Aorta (tissue), 5 donors: Measurements from ENCODE around the gene FASN. TPM values are rescaled to one million over a fixed set of nuclear protein-coding genes. Genes with fewer than 3 reads are reported as not detected.

Experiments
- ATAC-seq: fragments of 200-7000 bp; cut with Tn5 transposase; one replicate; pipeline ENCODE4 v1.9.1; 2022; ENCODE audit warnings: moderate library complexity; ENCODE audit not compliant: low FRiP score
- DNase-seq, 2 donors: peaks; one replicate each; pipeline ENCODE4 v3.0.0-alpha.2; 2020
- H3K27ac ChIP-seq, 2 donors: one replicate each; pipeline ENCODE4 v1.5.1; 2013; ENCODE audit warnings: low read length in 2 of 2, mild to moderate bottlenecking in 2 of 2, moderate library complexity in 2 of 2, control low read depth in 1 of 2, inconsistent platforms in 1 of 2, low read depth in 1 of 2
- H3K27me3 ChIP-seq, 2 donors: one replicate each; pipeline ENCODE4 v1.6.1; 2013; ENCODE audit warnings: control low read depth in 1 of 2, low read length in 1 of 2, mild to moderate bottlenecking in 1 of 2, moderate library complexity in 1 of 2; ENCODE audit not compliant: insufficient read depth in 2 of 2, control insufficient read depth in 1 of 2
- H3K36me3 ChIP-seq, 2 donors: one replicate each; pipeline ENCODE4 v1.6.1; 2013; ENCODE audit warnings: control low read depth in 1 of 2, low read length in 1 of 2, mild to moderate bottlenecking in 1 of 2; ENCODE audit not compliant: insufficient read depth in 2 of 2, control insufficient read depth in 1 of 2
- H3K4me1 ChIP-seq, 2 donors: one replicate each; pipeline ENCODE4 v1.6.1; 2013; ENCODE audit warnings: low read length in 2 of 2, control low read depth in 1 of 2, mild to moderate bottlenecking in 1 of 2, moderate library complexity in 1 of 2; ENCODE audit not compliant: insufficient read depth in 2 of 2, control insufficient read depth in 1 of 2
- H3K4me3 ChIP-seq, 2 donors: one replicate each; pipeline ENCODE4 v1.5.1; 2013; ENCODE audit warnings: low read length in 2 of 2, control low read depth in 1 of 2, mild to moderate bottlenecking in 1 of 2
- H3K9me3 ChIP-seq: one replicate; pipeline ENCODE4 v1.6.1; 2013; ENCODE audit warnings: mild to moderate bottlenecking, low read length; ENCODE audit not compliant: control insufficient read depth
- WGBS, 2 donors: extraction: QIAGEN DNeasy Blood & Tissue Kit; methylation state at CpG; one replicate each; pipeline ENCODE4 v1.1.7; 2013; 5-methylcytosine and 5-hydroxymethylcytosine counted together
- intact Hi-C, 2 donors: fragments of 100-400 bp; cut with DNase I; formaldehyde crosslinking; loops; one replicate each; pipeline versions ENCODE4 v1.14.2 to v1.15.0; 2022
- polyA plus RNA-seq, 2 donors: library from polyadenylated mRNA; stranded (reverse); fragments of 200-250 nt; gene quantifications; one replicate each; pipeline ENCODE4 v1.2.3, GENCODE V29; 2013
- total RNA-seq, 2 donors: library from RNA; stranded (reverse); fragmentation: NEBNext Ultra II Directional; extraction: Animal tissue kit (Norgen Biotek cat#: 25700); gene quantifications; one replicate each; pipeline ENCODE4 v1.2.1, GENCODE V29; 2021
- donor health status: healthy with polysubstance abuse.
- donor health status: Bipolar disorder and iron deficiency.
- donor health status: DM: no; HTN: no; CAD: no.
- donor health status: DM: no; HTN: no; CAD: no.
- donor health status: DM: yes; HTN: yes; CAD: no.

FASN gene
- total and polyA plus RNA-seq, 4 donors: 4.3 to 64.0 (median 26.3) TPM

DNA sequence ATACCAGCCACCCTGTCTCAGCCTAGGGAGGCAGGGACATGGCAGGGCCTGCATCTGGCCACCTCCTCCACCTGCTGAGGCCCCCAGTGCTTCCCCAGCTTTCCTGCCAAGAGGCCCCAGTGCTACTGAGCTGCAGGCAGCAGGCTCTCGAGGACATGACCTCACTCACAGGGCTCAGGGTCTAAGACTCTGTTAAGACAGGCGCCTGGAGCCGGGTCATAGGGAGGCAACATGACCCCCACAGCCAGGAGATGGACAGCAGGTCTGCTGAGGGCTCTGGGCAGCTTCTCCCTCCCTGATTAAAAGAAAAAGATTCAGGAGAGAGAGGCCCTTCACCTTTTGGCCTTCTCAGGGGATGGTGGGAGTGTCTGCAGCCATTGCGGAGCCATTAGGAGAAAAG, 23.2 kb upstream of the FASN start:
- WGBS, 2 donors: 89 to 95% methylated on average over 4 of the region's 4 CpGs
- Histone ChIP-seq H3K27ac (no peak overlapping the region), H3K36me3 (no peaks in the 10 kb centered on the region), H3K4me1 (no peaks in the 10 kb centered on the region), H3K27me3 (no peaks in the 10 kb centered on the region), H3K4me3 (no peak overlapping the region), H3K9me3 (no peaks in the 10 kb centered on the region)
- intact Hi-C loops: no loop called here
- ATAC-seq: no peak
- no peak for DNase-seq

DNA sequence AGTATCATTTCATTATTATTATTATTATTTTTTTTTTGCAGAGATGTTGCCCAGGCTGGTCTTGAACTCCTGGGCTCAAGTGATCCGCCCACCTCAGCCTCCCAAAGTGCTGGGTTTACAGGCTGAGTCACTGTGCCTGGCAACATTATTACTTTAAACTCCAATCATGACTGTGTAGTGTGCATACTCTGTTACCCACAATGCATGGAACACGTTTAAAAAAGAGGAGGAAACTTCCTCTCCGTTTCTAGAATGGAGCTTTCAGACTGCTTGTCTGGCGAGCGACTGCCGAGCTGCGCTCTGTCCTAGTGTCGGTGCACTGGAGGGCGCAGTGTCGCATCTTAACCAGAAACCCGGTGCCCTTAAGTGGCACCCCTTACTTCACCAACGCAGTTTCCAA, 22.1 kb upstream of the FASN start:
- DNase-seq (no peak), ATAC-seq (no peak)
- Histone ChIP-seq H3K27ac (no peak overlapping the region), H3K4me1 (no peaks in the 10 kb centered on the region), H3K27me3 (no peaks in the 10 kb centered on the region), H3K9me3 (no peaks in the 10 kb centered on the region), H3K36me3 (no peaks in the 10 kb centered on the region), H3K4me3 (no peak overlapping the region)
- WGBS, 2 donors: 73 to 75% methylated on average over 12 of the region's 12 CpGs
- intact Hi-C loops: no loop called here

DNA sequence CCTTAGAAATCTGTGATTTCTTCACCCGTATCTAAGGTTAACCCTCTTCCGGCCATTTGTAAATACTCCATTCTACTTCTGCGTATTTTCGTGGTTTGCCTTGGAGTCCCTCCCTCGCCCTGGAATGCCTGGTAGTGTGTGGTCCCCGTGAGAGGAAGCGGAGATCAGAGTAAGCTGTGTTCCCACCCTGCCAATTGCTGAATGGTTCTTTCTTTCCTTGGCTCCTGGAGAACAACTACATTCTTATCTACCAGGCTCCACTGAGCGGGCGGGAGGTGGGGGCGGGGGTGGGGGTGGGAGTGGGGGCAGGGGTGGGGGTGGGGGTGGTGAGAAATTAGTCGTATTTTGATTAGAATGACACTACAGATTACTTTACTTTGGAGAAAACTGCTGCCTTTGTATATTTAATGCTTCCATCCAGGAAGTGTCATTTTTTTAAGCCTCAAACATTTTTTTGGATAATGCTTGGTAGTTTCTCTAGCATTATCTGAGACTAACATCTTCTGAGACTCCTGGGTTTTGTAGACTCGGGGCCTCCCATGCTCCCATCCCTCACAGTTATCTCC, 20.9 kb upstream of the FASN start:
- 15 to 32% methylated on average over 12 of the region's 12 CpGs for WGBS, 2 donors
- no peak overlapping the region for H3K27ac ChIP-seq
- no peak for ATAC-seq

GRCh38 chr17:82118168-82118814, 20.3 kb upstream of the FASN start:
- H3K27me3 ChIP-seq: no peaks in the 10 kb centered on the region
- H3K9me3 ChIP-seq: no peaks in the 10 kb centered on the region
- H3K4me1 ChIP-seq: no peaks in the 10 kb centered on the region
- intact Hi-C loops: no loop called here
- H3K4me3 ChIP-seq: no peak overlapping the region
- no peak for ATAC-seq
- DNase-seq: no peak
- H3K36me3 ChIP-seq: no peaks in the 10 kb centered on the region
- H3K27ac ChIP-seq: no peak overlapping the region
- 79 to 86% methylated on average over 18 of the region's 18 CpGs for WGBS, 2 donors

More for the DNA sequence above, 20.9 kb upstream of the FASN start:
- no peaks in the 10 kb centered on the region for H3K4me1 ChIP-seq
- H3K9me3 ChIP-seq: no peaks in the 10 kb centered on the region
- H3K27me3 ChIP-seq: no peaks in the 10 kb centered on the region
- no peaks in the 10 kb centered on the region for H3K36me3 ChIP-seq
- H3K4me3 ChIP-seq: no peak overlapping the region
- intact Hi-C loops: no loop called here
- DNase-seq: no peak

GRCh38 chr17:82117139-82118090, 19.4 kb upstream of the FASN start:
- ATAC-seq (no peak), DNase-seq (no peak)
- Histone ChIP-seq H3K36me3 (no peaks in the 10 kb centered on the region), H3K4me3 (no peak overlapping the region), H3K27ac (no peak overlapping the region), H3K4me1 (no peaks in the 10 kb centered on the region), H3K9me3 (no peaks in the 10 kb centered on the region), H3K27me3 (no peaks in the 10 kb centered on the region)
- intact Hi-C loops: no loop called here
- 94 to 95% methylated on average over 22 of the region's 22 CpGs for WGBS, 2 donors

- no peak for ATAC-seq
- intact Hi-C loops: no loop called here
Measured at GRCh38 chr17:82116246-82116645, 18.2 kb upstream of the FASN start.

DNA sequence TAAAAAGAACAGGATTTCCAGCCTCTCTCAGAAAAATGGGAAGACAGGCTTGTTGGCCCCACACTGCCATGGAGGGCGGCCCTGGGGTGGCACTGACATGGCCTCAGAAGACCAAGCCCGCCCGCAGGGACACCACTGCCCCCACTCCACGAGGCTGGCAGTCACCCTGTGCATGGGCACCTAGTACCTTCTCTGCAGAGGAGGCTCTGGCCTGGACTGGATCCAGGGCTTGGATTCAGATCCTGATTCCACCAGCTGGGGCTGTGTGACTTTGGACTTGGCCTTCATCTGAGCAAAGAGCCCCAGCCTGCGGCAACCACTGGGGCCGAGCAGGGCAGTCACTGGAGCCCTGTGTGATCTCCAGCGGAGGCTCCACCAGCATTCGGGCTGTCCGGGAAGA, 16.8 kb upstream of the FASN start:
- H3K4me3 ChIP-seq: no peak overlapping the region
- no peaks in the 10 kb centered on the region for H3K4me1 ChIP-seq
- H3K27me3 ChIP-seq: no peaks in the 10 kb centered on the region
- DNase-seq (no peak), ATAC-seq (no peak)
- WGBS, 2 donors: 86 to 93% methylated on average over 9 of the region's 9 CpGs
- no peak overlapping the region for H3K27ac ChIP-seq
- intact Hi-C loops: no loop called here
- no peaks in the 10 kb centered on the region for H3K9me3 ChIP-seq
- H3K36me3 ChIP-seq: no peaks in the 10 kb centered on the region

More at GRCh38 chr17:82116246-82116645, 18.2 kb upstream of the FASN start:
- Histone ChIP-seq H3K36me3 (no peaks in the 10 kb centered on the region), H3K27ac (no peak overlapping the region), H3K9me3 (no peaks in the 10 kb centered on the region), H3K27me3 (no peaks in the 10 kb centered on the region), H3K4me1 (no peaks in the 10 kb centered on the region), H3K4me3 (no peak overlapping the region)
- no peak for DNase-seq
- 80 to 89% methylated on average over 6 of the region's 6 CpGs for WGBS, 2 donors

DNA sequence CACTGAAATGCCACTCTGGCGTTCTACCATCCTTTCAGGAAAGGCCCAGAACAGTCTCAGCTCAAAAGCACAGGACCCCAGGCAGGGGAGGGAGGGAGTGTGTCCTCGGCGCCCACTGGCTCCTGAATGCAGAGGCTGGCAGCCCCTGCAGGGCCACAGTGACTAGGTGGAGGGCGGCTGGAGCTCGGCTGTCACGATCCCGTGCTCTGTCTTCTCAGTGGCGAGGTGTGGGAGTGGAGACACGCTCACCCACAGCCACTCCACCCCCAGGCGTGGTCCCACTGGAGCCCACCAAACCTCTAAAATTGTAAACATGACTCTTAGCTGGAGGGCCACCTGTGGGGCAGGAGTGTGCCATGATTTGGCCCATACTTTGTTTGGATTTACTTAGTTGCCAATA, 16.4 kb upstream of the FASN start:
- Histone ChIP-seq H3K4me3 (no peak overlapping the region), H3K9me3 (no peaks in the 10 kb centered on the region), H3K36me3 (no peaks in the 10 kb centered on the region), H3K27me3 (no peaks in the 10 kb centered on the region), H3K4me1 (no peaks in the 10 kb centered on the region), H3K27ac (no peak overlapping the region)
- intact Hi-C loops: no loop called here
- ATAC-seq (no peak), DNase-seq (no peak)
- WGBS, 2 donors: 89 to 93% methylated on average over 10 of the region's 10 CpGs
